SK-N-SH (cell line): ENCODE measurements around the gene IL13RA1. TPM values are rescaled to one million over a fixed set of nuclear protein-coding genes. Genes with fewer than 3 reads are reported as not detected.
"Not testable (repeated sequence)": the region's sequence is repeated elsewhere in the genome, so short reads cannot be mapped to it uniquely, and the experiment has no call there.

ENCODE experiments used
- CTCF ChIA-PET: fragments of 300-600, 350-600 bp; formaldehyde crosslinking; extraction: SDS; loops from one replicate; lab custom pipeline; 2021; lab: Yijun Ruan, JAX
- POLR2A ChIA-PET: fragments of 350-600 bp; sonication (Branson Sonifier 250); formaldehyde crosslinking; extraction: SDS; loops from one replicate; lab custom pipeline; 2020; ENCODE audit warnings: antibody characterized with exemption, inconsistent platforms; lab: Yijun Ruan, JAX
- DNase-seq: peaks from one replicate; pipeline ENCODE4 v3.0.0; 2012
- H2AFZ ChIP-seq: fragments of 200-600 bp; sonication (generic); 2 replicates; pipeline ENCODE4 v1.8.1; 2016; ENCODE audit warnings: antibody characterized with exemption, mild to moderate bottlenecking, low read depth
- H3F3A ChIP-seq: fragments of 200-600 bp; sonication (generic); replicated peaks from 2 replicates; pipeline ENCODE3; 2016; ENCODE audit warnings: antibody characterized with exemption, mild to moderate bottlenecking; ENCODE audit not compliant: insufficient read depth
- H3K27ac ChIP-seq, 2 experiments: fragments of 200-500 bp in 1 of 2; fragments of 200-600 bp in 1 of 2; sonication (Bioruptor generic) in 1 of 2; sonication (generic), shearing (Covaris generic) in 1 of 2; 2 replicates each; pipeline versions ENCODE4 v1.5.1 to v1.6.1; 2014 to 2016; ENCODE audit warnings: low read depth in 2 of 2, inconsistent platforms in 1 of 2, low read length in 1 of 2, mild to moderate bottlenecking in 1 of 2, mixed read lengths in 1 of 2
- H3K27me3 ChIP-seq: fragments of 200-600 bp; sonication (generic), shearing (Covaris generic); 2 replicates; pipeline ENCODE4 v1.6.1; 2016; ENCODE audit warnings: mixed run types; ENCODE audit not compliant: insufficient read depth
- H3K36me3 ChIP-seq, 2 experiments: fragments of 200-500 bp in 1 of 2; fragments of 200-600 bp in 1 of 2; sonication (Bioruptor generic) in 1 of 2; sonication (generic) in 1 of 2; replicated peaks in 1 of 2; 2 replicates each; pipeline versions ENCODE3 to v1.5.1; 2014 to 2016; ENCODE audit warnings: low read length in 1 of 2, mild to moderate bottlenecking in 1 of 2; ENCODE audit not compliant: insufficient read depth in 2 of 2, control insufficient read depth in 1 of 2
- H3K4me1 ChIP-seq, 2 experiments: fragments of 200-500 bp in 1 of 2; fragments of 200-600 bp in 1 of 2; sonication (Bioruptor generic) in 1 of 2; sonication (generic), shearing (Covaris generic) in 1 of 2; 2 replicates each; pipeline versions ENCODE4 v1.5.1 to v1.6.1; 2014 to 2016; ENCODE audit warnings: low read depth in 1 of 2, low read length in 1 of 2, mixed run types in 1 of 2; ENCODE audit not compliant: insufficient read depth in 2 of 2, control insufficient read depth in 1 of 2
- H3K4me2 ChIP-seq: fragments of 200-600 bp; sonication (generic), shearing (Covaris generic); 2 replicates; pipeline ENCODE4 v1.6.1; 2017; ENCODE audit warnings: mixed run types
- H3K4me3 ChIP-seq, 2 experiments: fragments of 200-500 bp in 1 of 2; fragments of 200-600 bp in 1 of 2; sonication (Bioruptor generic) in 1 of 2; sonication (generic), shearing (Covaris generic) in 1 of 2; 2 replicates each; pipeline versions ENCODE4 v1.5.1 to v1.8.1; 2014 to 2016; ENCODE audit warnings: low read depth in 2 of 2, inconsistent platforms in 1 of 2, low read length in 1 of 2, mild to moderate bottlenecking in 1 of 2, mixed read lengths in 1 of 2, moderate library complexity in 1 of 2
- H3K79me2 ChIP-seq: fragments of 200-600 bp; sonication (generic); 2 replicates; pipeline ENCODE4 v1.8.1; 2017; ENCODE audit warnings: mild to moderate bottlenecking; ENCODE audit not compliant: insufficient read depth
- H3K9ac ChIP-seq: fragments of 200-600 bp; sonication (generic); 2 replicates; pipeline ENCODE4 v1.6.1; 2017; ENCODE audit warnings: mixed run types
- H3K9me2 ChIP-seq: fragments of 200-600 bp; sonication (generic); 2 replicates; pipeline ENCODE4 v1.6.1; 2017; ENCODE audit warnings: mixed run types
- H3K9me3 ChIP-seq: fragments of 200-600 bp; sonication (generic); 2 replicates; pipeline ENCODE4 v1.6.1; 2017; ENCODE audit warnings: mixed run types, mild to moderate bottlenecking, moderate library complexity
- H4K20me1 ChIP-seq: fragments of 200-600 bp; sonication (generic); 2 replicates; pipeline ENCODE4 v1.6.1; 2017; ENCODE audit warnings: mild to moderate bottlenecking, mixed run types; ENCODE audit not compliant: insufficient read depth
- FOXM1 ChIP-seq: IDR thresholded peaks from 2 replicates; pipeline ENCODE4 v1.4.0; 2012; ENCODE audit warnings: low read depth, mild to moderate bottlenecking
- MEF2A ChIP-seq: IDR thresholded peaks from 2 replicates; pipeline ENCODE4 v1.4.0; 2012; ENCODE audit warnings: low read depth, borderline replicate concordance
- MXI1 ChIP-seq: IDR thresholded peaks from 2 replicates; pipeline ENCODE4 v1.6.1; 2012; ENCODE audit warnings: mild to moderate bottlenecking, low read depth, low read length, improper control_type of control experiment
- PBX3 ChIP-seq: IDR thresholded peaks from 2 replicates; pipeline ENCODE4; 2012
- RAD21 ChIP-seq: IDR thresholded peaks from 2 replicates; pipeline ENCODE4 v1.6.1; 2012; ENCODE audit warnings: mild to moderate bottlenecking, low read length
- RCOR1 ChIP-seq: fragments of 150-350 bp; IDR thresholded peaks from 2 replicates; pipeline ENCODE4 v1.6.1; 2017; ENCODE audit warnings: antibody characterized with exemption, low read length
- RFX5 ChIP-seq: IDR thresholded peaks from 2 replicates; pipeline ENCODE4 v1.6.1; 2012; ENCODE audit warnings: mild to moderate bottlenecking, improper control_type of control experiment, low read length
- SMC3 ChIP-seq: IDR thresholded peaks from 2 replicates; pipeline ENCODE4 v1.6.1; 2012; ENCODE audit warnings: low read depth, low read length, improper control_type of control experiment
- TEAD4 ChIP-seq: IDR thresholded peaks from 2 replicates; pipeline ENCODE4 v1.4.0; 2012; ENCODE audit warnings: mild to moderate bottlenecking, borderline replicate concordance; ENCODE audit not compliant: insufficient read depth
- YY1 ChIP-seq: IDR thresholded peaks from 2 replicates; pipeline ENCODE4 v1.4.0; 2012; ENCODE audit warnings: low read depth, mild to moderate bottlenecking
- WGBS: methylation state at CpG from one replicate; pipeline ENCODE4 v1.1.6; 2017; ENCODE audit warnings: low lambda C conversion rate; 5-methylcytosine and 5-hydroxymethylcytosine counted together
- polyA plus RNA-seq, 3 experiments: library from polyadenylated mRNA; depleted of rRNA; stranded (reverse); fragments of >200 nt; gene quantifications; 2 replicates each; pipeline ENCODE4 v1.2.3, GENCODE V29; 2012
- TF ChIP-seq, protein P1 (sequence below): fragments of 200-600 bp; sonication (generic); IDR thresholded peaks from 2 replicates; pipeline ENCODE4 v1.6.1; 2017; ENCODE audit warnings: antibody characterized with exemption, mild to moderate bottlenecking, moderate library complexity

Gene IL13RA1
- polyA plus RNA-seq, 1 of the 3 experiments (the other 2 are of a cell fraction), result 27.0 TPM

DNA sequence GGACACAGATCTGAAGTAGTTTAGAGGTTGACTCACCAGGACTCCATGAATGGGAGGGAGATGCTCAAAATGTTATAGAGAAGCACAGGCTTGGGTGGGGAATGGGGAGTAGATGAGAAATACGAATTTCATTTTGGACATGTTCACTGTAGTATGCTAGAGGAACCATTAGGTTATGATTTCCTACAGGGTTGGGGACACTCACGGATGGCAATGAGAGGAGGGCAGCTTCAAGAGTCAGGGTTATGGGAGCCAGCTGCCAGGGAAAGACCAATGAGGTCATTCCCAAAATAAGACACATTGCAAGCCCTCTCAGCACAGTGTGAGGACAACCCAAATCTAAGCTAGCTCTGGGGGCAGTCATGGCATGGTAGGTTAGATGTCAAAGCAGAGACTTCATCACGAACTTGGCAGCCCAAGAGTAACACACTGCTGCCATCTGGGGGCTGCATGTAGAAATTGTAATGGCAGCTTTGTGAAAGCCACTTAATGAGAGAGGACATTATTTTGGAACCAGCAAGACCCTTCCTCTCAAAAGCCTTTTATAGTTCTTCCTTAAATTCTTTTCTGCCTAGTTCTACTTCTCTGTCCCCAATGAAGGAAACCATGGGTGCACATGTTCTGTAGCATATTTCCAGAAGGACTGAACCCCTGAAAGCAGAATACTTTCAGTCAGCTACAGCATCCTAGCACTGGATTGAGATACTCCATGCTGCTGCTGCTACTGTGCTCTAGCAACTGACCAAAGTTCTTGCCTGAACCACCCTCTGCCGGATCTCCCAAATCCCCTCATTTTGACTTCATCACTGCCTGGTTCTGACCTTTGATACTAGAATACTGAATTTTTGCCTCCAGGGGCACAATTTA is 80.0 kb downstream of the IL13RA1 start:
- no peaks in the 10 kb centered on the region for H3K79me2 ChIP-seq
- no peaks in the 10 kb centered on the region for H3K4me1 ChIP-seq
- H3K27ac ChIP-seq, result no peak overlapping the region
- H3K9ac ChIP-seq, result no peak overlapping the region
- CTCF ChIA-PET, result interaction anchor here (0.6 to 2.0 kb wide), 32 partner anchors 9 to 349 kb away, joined by 3 to 26 read pairs (median 4); partner anchors contain the start of gene ZCCHC12
- POLR2A ChIA-PET, result no interaction called here
- no peak overlapping the region for H3K4me3 ChIP-seq
- no peaks in the 10 kb centered on the region for H4K20me1 ChIP-seq
- no peaks in the 10 kb centered on the region for H3K9me2 ChIP-seq
- 15% methylated on average over 4 of the region's 4 CpGs for WGBS
- no peaks in the 10 kb centered on the region for H3F3A ChIP-seq
- H3K27me3 ChIP-seq, result no peaks in the 10 kb centered on the region
- no peaks in the 10 kb centered on the region for H3K36me3 ChIP-seq
- H3K4me2 ChIP-seq, result no peak overlapping the region
- H3K9me3 ChIP-seq, result no peaks in the 10 kb centered on the region
- no peak overlapping the region for H2AFZ ChIP-seq
- TF ChIP-seq FOXM1 (no peak), TEAD4 (no peak), PBX3 (no peak), RAD21 (peak; percentile 83), YY1 (no peak), SMC3 (peak; percentile 74), MEF2A (no peak), RFX5 (no peak), RCOR1 (no peak), MXI1 (no peak)
- TF ChIP-seq, protein P1, sequence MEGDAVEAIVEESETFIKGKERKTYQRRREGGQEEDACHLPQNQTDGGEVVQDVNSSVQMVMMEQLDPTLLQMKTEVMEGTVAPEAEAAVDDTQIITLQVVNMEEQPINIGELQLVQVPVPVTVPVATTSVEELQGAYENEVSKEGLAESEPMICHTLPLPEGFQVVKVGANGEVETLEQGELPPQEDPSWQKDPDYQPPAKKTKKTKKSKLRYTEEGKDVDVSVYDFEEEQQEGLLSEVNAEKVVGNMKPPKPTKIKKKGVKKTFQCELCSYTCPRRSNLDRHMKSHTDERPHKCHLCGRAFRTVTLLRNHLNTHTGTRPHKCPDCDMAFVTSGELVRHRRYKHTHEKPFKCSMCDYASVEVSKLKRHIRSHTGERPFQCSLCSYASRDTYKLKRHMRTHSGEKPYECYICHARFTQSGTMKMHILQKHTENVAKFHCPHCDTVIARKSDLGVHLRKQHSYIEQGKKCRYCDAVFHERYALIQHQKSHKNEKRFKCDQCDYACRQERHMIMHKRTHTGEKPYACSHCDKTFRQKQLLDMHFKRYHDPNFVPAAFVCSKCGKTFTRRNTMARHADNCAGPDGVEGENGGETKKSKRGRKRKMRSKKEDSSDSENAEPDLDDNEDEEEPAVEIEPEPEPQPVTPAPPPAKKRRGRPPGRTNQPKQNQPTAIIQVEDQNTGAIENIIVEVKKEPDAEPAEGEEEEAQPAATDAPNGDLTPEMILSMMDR, result peak; percentile 73
- peak; percentile 45 for DNase-seq

- H3K9me3 ChIP-seq, H3K4me1 ChIP-seq, H4K20me1 ChIP-seq, H3K36me3 ChIP-seq, H3K4me3 ChIP-seq, H3K9me2 ChIP-seq, POLR2A ChIA-PET, H2AFZ ChIP-seq, H3F3A ChIP-seq, H3K4me2 ChIP-seq, DNase-seq, H3K9ac ChIP-seq, H3K27ac ChIP-seq, H3K79me2 ChIP-seq, H3K27me3 ChIP-seq: not testable (repeated sequence)
- 51% methylated on average over 4 of the region's 4 CpGs for WGBS
- CTCF ChIA-PET, result interaction anchor here (0.9 to 1.4 kb wide), 2 partner anchors 10 to 216 kb away, joined by 3 to 7 read pairs; no protein-coding TSS in a partner anchor
These were observed 89.9 kb downstream of the IL13RA1 start for GRCh38 chrX:118817257-118817656.
